ENCODE measurements around the gene PPIF. TPM values are rescaled to one million over a fixed set of nuclear protein-coding genes. Genes with fewer than 3 reads are reported as not detected.
A peak's percentile ranks its signal among the peaks of the same experiment; 100 is the strongest.

PPIF gene
- total RNA-seq, 2 donors from 2014 or later: 63.0 to 87.6 TPM

DNA sequence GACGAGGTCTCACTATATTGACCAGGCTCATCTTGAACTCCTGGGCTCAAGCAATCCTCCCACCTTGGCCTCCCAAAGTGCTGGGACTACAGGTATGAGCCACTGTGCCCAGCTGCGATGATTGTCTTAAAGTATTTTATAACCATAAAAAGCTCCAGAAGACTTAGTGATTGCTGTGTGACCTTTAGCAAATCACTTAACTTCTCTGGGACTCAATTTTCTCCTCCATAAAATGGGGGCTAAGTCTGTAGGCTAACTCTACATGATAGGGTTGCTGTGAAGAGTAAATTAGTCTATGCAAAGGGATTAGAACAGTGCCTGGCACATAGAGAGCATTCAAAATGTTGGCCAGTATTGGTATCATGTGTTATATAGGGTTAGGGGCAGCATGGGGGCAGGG, 42.8 kb downstream of the PPIF start:
- H3K27me3 ChIP-seq: no peaks in the 10 kb centered on the region
- no peak for TF ChIP-seq CTCF (IDR thresholded peaks at IDR 0.05)
- H3K27ac ChIP-seq: peak overlapping the region in 1 of 2 donors; percentile 1
- H3K9me3 ChIP-seq: no peaks in the 10 kb centered on the region
- H3K36me3 ChIP-seq: peaks cover 37% of the 10 kb centered on the region
- no peak overlapping the region for H3K4me3 ChIP-seq
- H3K4me1 ChIP-seq: peaks cover 0 to 44% of the 10 kb centered on the region in 2 donors
- no peak for DNase-seq (ENCODE audit: low spot score)

- Histone ChIP-seq H3K9me3 (no peaks in the 10 kb centered on the region), H3K36me3 (peaks cover 32% of the 10 kb centered on the region), H3K27me3 (no peaks in the 10 kb centered on the region), H3K4me1 (peaks cover 0 to 44% of the 10 kb centered on the region in 2 donors), H3K4me3 (no peak overlapping the region), H3K27ac (peak overlapping the region in 1 of 2 donors; percentile 10)
- no peak for TF ChIP-seq CTCF (IDR thresholded peaks at IDR 0.05)
- DNase-seq (ENCODE audit: low spot score): peak; percentile 55
These were observed 43.4 kb downstream of the PPIF start for GRCh38 chr10:79390551-79391229.

DNA sequence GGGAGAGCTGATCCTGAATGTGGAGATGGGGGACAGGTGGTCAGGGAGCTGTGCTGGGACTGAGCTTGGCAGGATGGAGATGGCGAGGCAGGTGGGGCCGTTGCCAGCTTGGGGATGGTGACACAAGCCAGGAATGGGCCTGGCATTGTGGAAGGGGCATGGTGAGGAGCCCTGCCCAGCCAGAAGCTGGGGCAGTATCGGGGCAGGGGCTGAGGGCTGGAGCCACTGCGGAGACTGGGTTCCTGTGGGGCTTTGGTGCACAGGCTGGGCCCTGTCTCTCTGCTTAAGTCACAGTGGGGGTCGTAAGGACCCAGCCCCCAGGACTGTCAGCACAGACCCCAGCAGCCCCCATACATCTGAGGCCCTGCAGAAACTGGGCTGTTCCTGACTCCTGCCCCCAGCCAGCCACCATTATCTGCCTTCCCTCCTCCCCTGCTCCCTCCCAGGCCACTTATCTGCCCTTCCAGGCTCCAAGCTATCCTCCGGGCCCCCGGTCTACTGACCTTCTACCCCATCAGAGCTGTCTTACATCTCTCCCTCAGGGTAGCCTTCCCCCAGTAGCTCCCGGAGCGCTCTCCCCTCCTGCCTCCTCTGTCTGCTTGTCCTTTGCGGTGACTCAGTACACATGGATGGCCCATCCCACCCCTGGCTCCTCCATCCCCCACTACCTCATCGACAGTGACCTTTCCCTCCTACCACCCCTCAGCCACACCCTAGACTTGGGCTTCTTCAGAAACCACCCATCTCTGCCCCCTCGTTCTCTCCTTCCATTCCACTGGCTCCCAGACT, 44.2 kb downstream of the PPIF start:
- no peak overlapping the region for H3K4me3 ChIP-seq
- peak overlapping the region in 1 of 2 donors; percentile 24 for H3K27ac ChIP-seq
- no peak for TF ChIP-seq CTCF (IDR thresholded peaks at IDR 0.05)
- no peaks in the 10 kb centered on the region for H3K27me3 ChIP-seq
- H3K4me1 ChIP-seq: peaks cover 0 to 44% of the 10 kb centered on the region in 2 donors
- H3K9me3 ChIP-seq: no peaks in the 10 kb centered on the region
- DNase-seq (ENCODE audit: low spot score): peak; percentile 68
- H3K36me3 ChIP-seq: peaks cover 25% of the 10 kb centered on the region

GRCh38 chr10:79392020-79392398, 44.7 kb downstream of the PPIF start:
- peak overlapping the region in 1 of 2 donors; percentile 24 for H3K27ac ChIP-seq
- H3K36me3 ChIP-seq: peaks cover 19% of the 10 kb centered on the region
- H3K4me3 ChIP-seq: no peak overlapping the region
- DNase-seq (ENCODE audit: low spot score): no peak
- no peak for TF ChIP-seq CTCF (IDR thresholded peaks at IDR 0.05)
- H3K27me3 ChIP-seq: no peaks in the 10 kb centered on the region
- no peaks in the 10 kb centered on the region for H3K9me3 ChIP-seq
- H3K4me1 ChIP-seq: peaks cover 0 to 44% of the 10 kb centered on the region in 2 donors

DNA sequence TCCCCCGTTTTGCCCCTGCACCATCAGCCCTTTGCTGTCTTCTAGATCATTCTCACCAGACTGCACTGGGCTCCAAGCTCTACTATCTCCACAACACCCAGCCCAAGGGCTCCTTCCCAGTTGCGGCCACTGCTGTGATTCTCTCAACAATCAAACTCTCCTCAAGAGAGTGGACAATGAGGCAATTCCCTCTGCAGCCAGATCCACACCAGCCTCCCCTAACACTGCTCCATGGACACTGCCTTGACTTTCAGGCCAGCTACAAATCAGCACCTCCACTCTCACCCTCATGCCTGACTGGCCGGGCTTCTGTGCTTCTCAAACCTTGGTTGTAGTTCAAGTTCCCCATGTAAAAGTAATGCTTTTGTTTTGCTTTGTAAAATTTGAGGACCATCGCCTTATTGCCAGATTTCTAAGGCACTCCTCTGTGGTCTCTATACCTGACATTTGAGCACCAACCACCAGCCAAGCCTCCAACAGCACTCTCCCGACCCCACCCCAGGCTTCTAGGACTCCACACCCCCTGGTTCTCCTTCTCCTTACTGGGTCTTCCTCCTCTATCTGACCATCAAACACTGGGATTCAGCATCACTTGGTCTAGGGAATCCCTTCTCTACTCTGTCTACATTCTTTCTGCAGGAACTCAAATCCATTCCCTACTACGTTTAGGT, 45.4 kb downstream of the PPIF start:
- TF ChIP-seq CTCF (IDR thresholded peaks at IDR 0.05): no peak
- no peak overlapping the region for H3K4me3 ChIP-seq
- peaks cover 15% of the 10 kb centered on the region for H3K36me3 ChIP-seq
- H3K27me3 ChIP-seq: no peaks in the 10 kb centered on the region
- H3K4me1 ChIP-seq: peaks cover 0 to 42% of the 10 kb centered on the region in 2 donors
- no peak for DNase-seq (ENCODE audit: low spot score)
- peak overlapping the region in 1 of 2 donors; percentile 24 for H3K27ac ChIP-seq
- H3K9me3 ChIP-seq: no peaks in the 10 kb centered on the region
